IPS-15b (cell line): ENCODE results near the gene LRP2.
"Not testable (repeated sequence)": the region's sequence is repeated elsewhere in the genome, so short reads cannot be mapped to it uniquely, and the experiment has no call there.

Experiments used
- H3K27me3 ChIP-seq: one replicate; pipeline ENCODE4 v1.6.1; 2013; ENCODE audit warnings: low read length; ENCODE audit not compliant: control insufficient read depth, insufficient read depth
- H3K36me3 ChIP-seq: one replicate; pipeline ENCODE4 v1.6.1; 2013; ENCODE audit warnings: low read length; ENCODE audit not compliant: control insufficient read depth, insufficient read depth
- H3K4me1 ChIP-seq: one replicate; pipeline ENCODE4 v1.6.1; 2013; ENCODE audit warnings: mild to moderate bottlenecking, low read length; ENCODE audit not compliant: control insufficient read depth, insufficient read depth
- H3K4me3 ChIP-seq: one replicate; pipeline ENCODE4 v1.5.1; 2013; ENCODE audit warnings: low read depth, low read length
- H3K9ac ChIP-seq: one replicate; pipeline ENCODE4 v1.6.1; 2013; ENCODE audit warnings: low read depth, mild to moderate bottlenecking, low read length
- H3K9me3 ChIP-seq: one replicate; pipeline ENCODE4 v1.6.1; 2013; ENCODE audit warnings: mild to moderate bottlenecking, low read length; ENCODE audit not compliant: control insufficient read depth, insufficient read depth

Gene LRP2

GRCh38 chr2:169320561-169320960 lies 41.8 kb downstream of the LRP2 start:
- Histone ChIP-seq H3K4me3 (no peak overlapping the region), H3K9ac (no peak overlapping the region), H3K36me3 (no peaks in the 10 kb centered on the region), H3K27me3 (no peaks in the 10 kb centered on the region), H3K4me1 (no peaks in the 10 kb centered on the region), H3K9me3 (no peaks in the 10 kb centered on the region)

DNA sequence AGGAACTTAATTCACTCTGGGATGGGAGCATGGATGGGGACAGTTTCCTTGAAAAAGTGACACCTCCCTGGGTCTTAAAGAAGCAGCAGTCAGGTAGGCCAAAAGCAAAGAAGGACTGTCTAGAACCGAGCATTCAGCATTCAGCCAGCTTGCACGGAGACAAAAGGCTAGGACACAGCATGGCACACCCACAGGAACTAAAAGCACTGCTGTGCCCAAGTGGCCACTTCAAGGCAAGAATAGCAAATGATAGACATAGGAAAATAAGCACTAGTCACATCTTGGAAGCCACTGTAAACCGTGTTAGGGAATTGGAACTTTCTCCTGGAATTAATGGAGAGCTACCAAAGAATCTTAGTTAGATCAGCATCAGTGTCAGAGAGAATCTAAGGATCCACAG lies 47.0 kb downstream of the LRP2 start:
- Histone ChIP-seq H3K36me3 (no peaks in the 10 kb centered on the region), H3K9me3 (no peaks in the 10 kb centered on the region), H3K4me1 (no peaks in the 10 kb centered on the region), H3K27me3 (no peaks in the 10 kb centered on the region), H3K9ac (no peak overlapping the region), H3K4me3 (no peak overlapping the region)

DNA sequence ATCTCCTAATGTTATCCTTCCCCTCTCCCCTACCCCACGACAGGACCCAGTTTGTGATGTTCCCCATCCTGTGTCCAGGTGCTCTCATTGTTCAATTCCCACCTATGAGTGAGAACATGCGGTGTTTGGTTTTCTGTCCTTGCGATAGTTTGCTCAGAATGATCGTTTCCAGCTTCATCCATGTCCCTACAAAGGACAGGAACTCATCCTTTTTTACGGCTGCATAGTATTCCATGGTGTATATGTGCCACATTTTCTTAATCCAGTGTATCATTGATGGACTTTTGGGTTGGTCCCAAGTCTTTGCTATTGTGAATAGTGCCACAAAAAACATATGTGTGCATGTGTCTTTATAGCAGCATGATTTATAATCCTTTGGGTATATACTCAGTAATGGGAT lies 54.0 kb downstream of the LRP2 start:
- H3K9me3 ChIP-seq, H3K36me3 ChIP-seq, H3K9ac ChIP-seq, H3K4me1 ChIP-seq, H3K4me3 ChIP-seq, H3K27me3 ChIP-seq: not testable (repeated sequence)

DNA sequence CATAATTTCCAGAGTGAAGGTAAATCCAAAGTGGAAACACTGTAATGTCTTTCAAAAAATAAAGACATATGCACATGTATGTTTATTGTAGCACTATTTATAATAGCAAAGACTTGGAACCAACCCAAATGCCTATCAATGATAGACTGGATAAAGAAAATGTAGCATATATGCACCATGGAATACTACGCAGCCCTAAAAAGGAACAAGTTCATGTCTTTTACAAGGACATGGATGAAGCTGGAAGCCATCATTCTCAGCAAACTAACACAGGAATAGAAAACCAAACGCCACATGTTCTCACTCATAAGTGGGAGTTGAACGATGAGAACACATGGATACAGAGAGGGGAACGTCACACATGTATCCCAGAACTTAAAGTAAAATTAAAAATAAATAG lies 57.6 kb downstream of the LRP2 start:
- not testable (repeated sequence) for H3K36me3 ChIP-seq, H3K4me3 ChIP-seq, H3K27me3 ChIP-seq, H3K4me1 ChIP-seq, H3K9me3 ChIP-seq, H3K9ac ChIP-seq

GRCh38 chr2:169303579-169304305 lies 58.6 kb downstream of the LRP2 start:
- Histone ChIP-seq H3K27me3 (no peaks in the 10 kb centered on the region), H3K4me3 (no peak overlapping the region), H3K9ac (no peak overlapping the region), H3K9me3 (no peaks in the 10 kb centered on the region), H3K36me3 (no peaks in the 10 kb centered on the region), H3K4me1 (peaks cover 10% of the 10 kb centered on the region)

DNA sequence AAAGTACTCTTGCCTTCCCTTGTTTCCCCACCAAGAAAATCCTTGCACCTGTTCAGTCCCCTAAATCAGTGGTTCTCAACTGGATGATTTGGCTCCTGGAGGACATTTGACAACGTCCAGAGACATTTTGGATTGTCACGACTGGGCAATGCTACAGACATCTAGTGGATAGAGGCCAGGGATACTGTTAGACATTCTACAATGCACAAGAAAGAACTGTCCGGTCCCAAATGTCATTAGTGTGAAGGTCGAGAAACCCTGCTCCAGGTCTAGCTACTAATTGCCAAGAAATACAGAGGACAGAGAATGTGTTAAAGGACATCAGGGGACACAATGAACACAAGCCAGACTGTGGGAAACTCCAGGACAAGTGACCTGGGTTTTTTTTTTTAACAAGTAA lies 60.0 kb downstream of the LRP2 start:
- Histone ChIP-seq H3K4me1 (peaks cover 10% of the 10 kb centered on the region), H3K4me3 (no peak overlapping the region), H3K9me3 (no peaks in the 10 kb centered on the region), H3K9ac (no peak overlapping the region), H3K36me3 (no peaks in the 10 kb centered on the region), H3K27me3 (no peaks in the 10 kb centered on the region)

GRCh38 chr2:169301596-169302335 lies 60.6 kb downstream of the LRP2 start:
- Histone ChIP-seq H3K27me3 (no peaks in the 10 kb centered on the region), H3K9ac (no peak overlapping the region), H3K4me1 (peaks cover 10% of the 10 kb centered on the region), H3K9me3 (no peaks in the 10 kb centered on the region), H3K36me3 (no peaks in the 10 kb centered on the region), H3K4me3 (no peak overlapping the region)

DNA sequence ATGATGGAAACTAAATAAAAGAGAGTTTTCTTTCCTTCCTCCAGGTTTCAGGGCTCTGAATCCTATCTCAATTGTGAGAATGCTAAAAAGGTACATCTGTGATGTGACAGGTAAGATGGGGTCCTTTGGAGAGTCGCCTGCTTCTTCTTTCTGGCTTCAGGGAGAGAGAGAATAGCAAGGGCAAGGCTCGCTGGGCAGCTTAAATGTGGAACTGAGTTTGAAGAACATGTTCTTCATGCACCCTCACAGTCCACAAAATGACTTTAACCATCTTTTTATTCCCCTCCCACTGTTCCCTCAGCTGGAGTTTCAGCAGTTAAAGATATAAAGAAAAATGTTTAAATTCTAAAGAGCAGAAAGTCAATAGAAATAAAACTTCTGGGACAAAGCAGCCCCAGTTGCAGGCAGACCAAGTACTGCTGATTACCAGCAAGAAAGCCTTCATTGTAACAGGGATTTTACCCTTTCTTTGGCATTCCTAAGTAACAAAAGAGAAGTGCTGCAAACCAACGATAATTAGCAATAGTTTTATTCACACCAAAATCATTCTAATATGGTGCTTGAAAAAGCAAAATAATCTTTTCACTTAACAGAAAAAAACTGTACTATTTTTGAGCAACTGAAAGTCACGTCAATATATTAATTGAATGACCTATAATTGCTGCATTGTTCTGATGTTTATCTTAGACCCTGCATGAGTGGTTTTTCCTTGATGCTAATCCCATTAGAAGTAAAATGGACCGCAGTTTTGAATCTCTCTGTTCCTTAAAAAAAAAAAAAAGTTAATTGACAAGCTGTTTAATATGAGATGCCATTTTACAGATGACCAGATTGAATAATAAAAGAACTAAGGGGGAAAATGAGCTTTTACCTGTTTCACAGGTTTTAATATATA lies 61.5 kb downstream of the LRP2 start:
- Histone ChIP-seq H3K4me3 (no peak overlapping the region), H3K36me3 (no peaks in the 10 kb centered on the region), H3K27me3 (no peaks in the 10 kb centered on the region), H3K9ac (no peak overlapping the region), H3K9me3 (no peaks in the 10 kb centered on the region), H3K4me1 (peaks cover 10% of the 10 kb centered on the region)

GRCh38 chr2:169298007-169298406 lies 64.3 kb downstream of the LRP2 start:
- H3K27me3 ChIP-seq = no peaks in the 10 kb centered on the region
- no peaks in the 10 kb centered on the region for H3K9me3 ChIP-seq
- peaks cover 10% of the 10 kb centered on the region for H3K4me1 ChIP-seq
- H3K4me3 ChIP-seq = no peak overlapping the region
- H3K9ac ChIP-seq = no peak overlapping the region
- no peaks in the 10 kb centered on the region for H3K36me3 ChIP-seq

DNA sequence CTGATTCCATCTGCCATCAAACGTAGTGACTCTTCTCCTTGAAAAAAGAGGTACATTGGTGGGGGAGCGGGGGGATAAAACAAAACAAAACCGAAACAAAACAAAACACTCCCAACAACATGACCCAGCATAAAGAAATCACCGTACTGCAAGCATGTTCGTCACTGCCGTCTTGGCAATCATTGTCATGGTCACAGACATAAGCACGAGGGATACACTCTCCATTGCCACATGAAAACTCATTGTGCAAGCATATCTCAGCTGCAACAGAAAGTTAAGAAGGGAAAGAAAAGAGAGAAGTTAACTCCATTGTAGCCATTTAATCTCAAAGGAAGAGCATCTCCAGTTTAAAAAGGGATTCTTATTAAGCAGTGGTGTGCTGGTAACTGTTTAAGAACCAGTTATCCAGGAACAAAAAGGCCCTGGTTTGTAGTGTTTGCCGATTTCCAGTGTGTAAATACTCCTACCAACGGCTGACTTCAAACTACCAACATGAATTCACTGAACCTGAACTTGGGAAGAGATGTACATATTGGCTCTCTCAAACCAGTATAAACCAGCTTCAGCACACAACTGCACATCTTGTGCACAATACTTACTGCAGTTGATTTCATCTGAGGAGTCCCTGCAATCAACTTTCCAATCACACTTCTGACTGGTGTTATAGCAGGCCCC lies 68.2 kb downstream of the LRP2 start:
- no peak overlapping the region for H3K4me3 ChIP-seq
- no peaks in the 10 kb centered on the region for H3K9me3 ChIP-seq
- no peaks in the 10 kb centered on the region for H3K27me3 ChIP-seq
- no peak overlapping the region for H3K9ac ChIP-seq
- H3K4me1 ChIP-seq = peaks cover 14% of the 10 kb centered on the region
- H3K36me3 ChIP-seq = no peaks in the 10 kb centered on the region

GRCh38 chr2:169291517-169291916 lies 70.8 kb downstream of the LRP2 start:
- H3K36me3 ChIP-seq = no peaks in the 10 kb centered on the region
- H3K4me1 ChIP-seq = peaks cover 16% of the 10 kb centered on the region
- H3K4me3 ChIP-seq = no peak overlapping the region

More at GRCh38 chr2:169291517-169291916, 70.8 kb downstream of the LRP2 start:
- Histone ChIP-seq H3K9ac (no peak overlapping the region), H3K9me3 (no peaks in the 10 kb centered on the region), H3K27me3 (no peaks in the 10 kb centered on the region)
